Heart right ventricle (tissue), 16 donors: ENCODE measurements around the gene PLEKHH1. TPM values are rescaled to one million over a fixed set of nuclear protein-coding genes. Genes with fewer than 3 reads are reported as not detected.
A peak's percentile ranks its signal among the peaks of the same experiment; 100 is the strongest.

Experiments used
- ATAC-seq, 8 donors: fragments of 200-7000 bp; cut with Tn5 transposase; one replicate each; pipeline ENCODE4 v1.9.1; 2020; ENCODE audit warnings: mild to moderate bottlenecking in 8 of 8, moderate library complexity in 8 of 8, moderate number of reproducible peaks in 1 of 8
- DNase-seq, 2 donors: peaks; one replicate each; pipeline ENCODE4 v3.0.0-alpha.2; 2020
- H3K27ac ChIP-seq, 10 donors: fragments of 200-600 bp; sonication (generic) in 2 of 10; one replicate each; pipeline versions ENCODE4 v1.5.0 to v1.8.0; 2020 to 2022; ENCODE audit warnings: mild to moderate bottlenecking in 3 of 10
- H3K27me3 ChIP-seq, 7 donors: fragments of 200-600 bp; one replicate each; pipeline ENCODE4 v1.8.0; 2021 to 2022; ENCODE audit warnings: mild to moderate bottlenecking in 2 of 7
- H3K36me3 ChIP-seq, 9 donors: fragments of 200-600 bp; sonication (generic) in 1 of 9; one replicate each; pipeline versions ENCODE4 v1.5.0 to v1.8.0; 2020 to 2022; ENCODE audit warnings: mild to moderate bottlenecking in 2 of 9
- H3K4me1 ChIP-seq, 9 donors: fragments of 200-600 bp; sonication (generic) in 1 of 9; one replicate each; pipeline versions ENCODE4 v1.5.0 to v1.8.0; 2020 to 2022; ENCODE audit warnings: mild to moderate bottlenecking in 4 of 9
- H3K4me3 ChIP-seq, 10 donors: fragments of 200-600 bp; sonication (generic) in 2 of 10; one replicate each; pipeline versions ENCODE4 v1.5.0 to v1.8.0; 2020 to 2022; ENCODE audit warnings: mild to moderate bottlenecking in 7 of 10, moderate library complexity in 2 of 10
- H3K9me3 ChIP-seq, 11 donors: fragments of 200-600 bp in 10 of 11; sonication (generic) in 2 of 11; one replicate each; pipeline versions ENCODE4 v1.5.0 to v1.8.0; 2013 to 2022; ENCODE audit warnings: mild to moderate bottlenecking in 2 of 11, control low read depth in 1 of 11, moderate library complexity in 1 of 11
- WGBS, 2 donors: extraction: QIAGEN DNeasy Blood & Tissue Kit; methylation state at CpG; one replicate each; pipeline ENCODE4 v1.1.7; 2013; ENCODE audit warnings: inconsistent platforms in 1 of 2; 5-methylcytosine and 5-hydroxymethylcytosine counted together
- intact Hi-C, 10 donors: fragments of 100-400 bp; cut with DNase I; formaldehyde crosslinking; loops; one replicate each; pipeline versions ENCODE4 v1.11.1 to v1.14.2; 2022
- polyA plus RNA-seq, 2 donors: library from polyadenylated mRNA; stranded (reverse); fragments of 200-250 nt; gene quantifications; one replicate each; pipeline ENCODE4 v1.2.3, GENCODE V29; 2013
- total RNA-seq, 10 donors: library from RNA; stranded (reverse); fragmentation: NEBNext Ultra II Directional in 3 of 10; extraction: Animal tissue kit (Norgen Biotek cat#: 25700) in 3 of 10; gene quantifications; one replicate each; pipeline versions ENCODE4 v1.2.1 to v1.2.4, GENCODE V29; 2021 to 2023
- TF ChIP-seq, protein P1 (sequence below), 9 donors: fragments of 200-600 bp; sonication (generic) in 2 of 9; IDR thresholded peaks; one replicate each; pipeline versions ENCODE4 v1.5.0 to v1.8.0; 2021 to 2022; ENCODE audit warnings: antibody characterized with exemption in 9 of 9, mild to moderate bottlenecking in 5 of 9, moderate library complexity in 1 of 9
- donor health status: Arrhythmogenic right ventricular cardiomyopathy.
- donor health status: ischemic (EF 13 %, LVEDD 7.1; RV severe dilation, severe dysfunction).
- donor health status: healthy with polysubstance abuse.
- donor health status: DM: no; HTN: yes; CAD: no.
- donor health status: DM: no; HTN: no; CAD: no.
- donor health status: ischemic (EF 25% LVEDD 6.9; RV normal size, moderate dysfunction).
- donor health status: ischemic (EF 25% LVEDD 5.7; RV mildly dilated, moderate dysfunction).
- donor health status: healthy.
- donor health status: DM: yes; HTN: yes; CAD: no.
- donor health status: Ischemic cardiomyopathy.
- donor health status: ischemic (EF 35%, LVEDD 5.7; RV mildly dilated, moderate dysfunction).
- donor health status: nonischemic (EF 11% LVEDD 7.7; RV severe dilation, severe dysfunction).
- donor health status: DM: yes; HTN: yes; CAD: no.
- donor health status: PGD.
- donor health status: ischemic (EF 29% LVEDD 5.4; RV normal size, mild dysfunction).
- donor health status: nonischemic (EF 23%, LVEDD 6.1; RV moderate dilation, normal function).

The PLEKHH1 gene
- total and polyA plus RNA-seq, 12 donors: 1.7 to 14.8 (median 3.7) TPM

DNA sequence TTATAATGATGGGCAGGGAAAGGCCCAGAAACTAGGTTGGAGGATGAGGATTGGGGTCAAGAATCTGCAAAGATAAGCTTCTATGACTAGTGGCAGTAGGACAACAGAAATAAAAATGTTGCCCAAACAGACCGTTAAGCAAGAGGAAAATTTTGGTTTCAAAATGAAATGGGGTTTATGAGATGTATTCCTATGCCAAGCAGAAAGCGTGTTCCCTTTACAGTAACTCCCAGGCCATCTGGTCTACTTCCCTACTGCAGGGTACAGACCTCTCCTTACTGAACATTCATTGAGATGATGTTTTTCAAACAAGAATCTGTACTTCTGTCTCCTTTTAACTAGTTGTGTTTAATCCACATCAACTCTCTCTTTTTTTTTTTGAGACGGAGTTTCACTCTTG lies 24.1 kb upstream of the PLEKHH1 start:
- Histone ChIP-seq H3K36me3 (no peaks in the 10 kb centered on the region), H3K9me3 (no peaks in the 10 kb centered on the region), H3K27ac (no peak overlapping the region), H3K4me1 (peaks cover 0 to 5% (median 1%) of the 10 kb centered on the region in 9 donors), H3K4me3 (no peak overlapping the region), H3K27me3 (peaks cover 0 to 3% (median 0%) of the 10 kb centered on the region in 7 donors)
- ATAC-seq (peak in 2 of 8 donors; percentile 42 to 49), DNase-seq (no peak)
- intact Hi-C loops: no loop called here
- TF ChIP-seq, protein P1, sequence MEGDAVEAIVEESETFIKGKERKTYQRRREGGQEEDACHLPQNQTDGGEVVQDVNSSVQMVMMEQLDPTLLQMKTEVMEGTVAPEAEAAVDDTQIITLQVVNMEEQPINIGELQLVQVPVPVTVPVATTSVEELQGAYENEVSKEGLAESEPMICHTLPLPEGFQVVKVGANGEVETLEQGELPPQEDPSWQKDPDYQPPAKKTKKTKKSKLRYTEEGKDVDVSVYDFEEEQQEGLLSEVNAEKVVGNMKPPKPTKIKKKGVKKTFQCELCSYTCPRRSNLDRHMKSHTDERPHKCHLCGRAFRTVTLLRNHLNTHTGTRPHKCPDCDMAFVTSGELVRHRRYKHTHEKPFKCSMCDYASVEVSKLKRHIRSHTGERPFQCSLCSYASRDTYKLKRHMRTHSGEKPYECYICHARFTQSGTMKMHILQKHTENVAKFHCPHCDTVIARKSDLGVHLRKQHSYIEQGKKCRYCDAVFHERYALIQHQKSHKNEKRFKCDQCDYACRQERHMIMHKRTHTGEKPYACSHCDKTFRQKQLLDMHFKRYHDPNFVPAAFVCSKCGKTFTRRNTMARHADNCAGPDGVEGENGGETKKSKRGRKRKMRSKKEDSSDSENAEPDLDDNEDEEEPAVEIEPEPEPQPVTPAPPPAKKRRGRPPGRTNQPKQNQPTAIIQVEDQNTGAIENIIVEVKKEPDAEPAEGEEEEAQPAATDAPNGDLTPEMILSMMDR (IDR thresholded peaks at IDR 0.05): no peak
- WGBS, 2 donors: 58 to 70% methylated on average over 3 of the region's 3 CpGs

DNA sequence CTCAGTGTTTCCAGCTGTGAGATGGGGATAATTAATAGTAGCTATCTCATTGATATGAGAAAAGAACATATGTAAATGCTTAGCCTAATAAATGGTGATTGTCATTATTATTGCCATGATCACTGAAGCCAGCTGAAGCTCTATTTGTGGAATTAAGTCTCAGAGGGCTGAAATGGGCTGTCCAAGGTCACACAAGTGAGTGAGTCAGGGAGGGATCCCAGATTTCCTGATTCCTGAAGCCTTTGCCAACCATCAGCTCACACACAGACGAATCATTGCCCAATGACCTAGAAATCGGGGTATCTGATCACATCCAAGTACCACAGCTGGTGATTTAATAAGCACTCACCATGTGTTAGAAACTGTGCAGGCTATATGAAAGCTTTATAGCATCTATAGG lies 23.0 kb upstream of the PLEKHH1 start:
- DNase-seq (no peak), ATAC-seq (no peak)
- Histone ChIP-seq H3K9me3 (no peaks in the 10 kb centered on the region), H3K27me3 (peaks cover 0 to 3% (median 0%) of the 10 kb centered on the region in 7 donors), H3K4me1 (peaks cover 2 to 12% (median 9%) of the 10 kb centered on the region in 9 donors), H3K27ac (no peak overlapping the region), H3K4me3 (no peak overlapping the region), H3K36me3 (no peaks in the 10 kb centered on the region)
- TF ChIP-seq, protein P1 (IDR thresholded peaks at IDR 0.05): no peak
- intact Hi-C loops: no loop called here
- WGBS, 2 donors: 39 to 72% methylated on average over 2 of the region's 2 CpGs

DNA sequence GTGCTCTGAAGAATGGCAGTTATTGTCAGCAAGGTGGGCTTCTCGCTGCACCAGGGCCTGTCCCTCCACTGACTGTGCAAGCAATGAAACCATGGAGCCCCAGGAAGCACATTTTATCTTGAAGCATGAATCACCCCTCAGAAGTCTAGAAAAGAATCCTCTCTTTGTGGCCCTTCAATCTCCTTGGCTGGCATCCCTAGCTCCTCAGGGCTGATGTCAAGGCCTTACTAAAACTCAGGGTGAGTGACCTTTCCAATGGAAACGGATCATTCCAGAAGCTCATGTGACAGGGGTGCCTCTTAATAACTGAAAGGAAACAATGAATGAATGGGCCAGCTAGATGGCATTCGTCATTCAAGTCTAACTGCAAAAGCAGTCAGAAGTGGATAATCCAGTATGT lies 22.3 kb upstream of the PLEKHH1 start:
- DNase-seq (no peak), ATAC-seq (no peak)
- H3K4me1 ChIP-seq: peaks cover 2 to 17% (median 12%) of the 10 kb centered on the region in 9 donors
- H3K27me3 ChIP-seq: peaks cover 0 to 5% (median 0%) of the 10 kb centered on the region in 7 donors
- TF ChIP-seq, protein P1 (IDR thresholded peaks at IDR 0.05): no peak
- WGBS, 2 donors: 68 to 81% methylated on average over 3 of the region's 3 CpGs
- H3K27ac ChIP-seq: no peak overlapping the region
- no peaks in the 10 kb centered on the region for H3K36me3 ChIP-seq
- H3K9me3 ChIP-seq: no peaks in the 10 kb centered on the region
- intact Hi-C loops: no loop called here
- H3K4me3 ChIP-seq: no peak overlapping the region

DNA sequence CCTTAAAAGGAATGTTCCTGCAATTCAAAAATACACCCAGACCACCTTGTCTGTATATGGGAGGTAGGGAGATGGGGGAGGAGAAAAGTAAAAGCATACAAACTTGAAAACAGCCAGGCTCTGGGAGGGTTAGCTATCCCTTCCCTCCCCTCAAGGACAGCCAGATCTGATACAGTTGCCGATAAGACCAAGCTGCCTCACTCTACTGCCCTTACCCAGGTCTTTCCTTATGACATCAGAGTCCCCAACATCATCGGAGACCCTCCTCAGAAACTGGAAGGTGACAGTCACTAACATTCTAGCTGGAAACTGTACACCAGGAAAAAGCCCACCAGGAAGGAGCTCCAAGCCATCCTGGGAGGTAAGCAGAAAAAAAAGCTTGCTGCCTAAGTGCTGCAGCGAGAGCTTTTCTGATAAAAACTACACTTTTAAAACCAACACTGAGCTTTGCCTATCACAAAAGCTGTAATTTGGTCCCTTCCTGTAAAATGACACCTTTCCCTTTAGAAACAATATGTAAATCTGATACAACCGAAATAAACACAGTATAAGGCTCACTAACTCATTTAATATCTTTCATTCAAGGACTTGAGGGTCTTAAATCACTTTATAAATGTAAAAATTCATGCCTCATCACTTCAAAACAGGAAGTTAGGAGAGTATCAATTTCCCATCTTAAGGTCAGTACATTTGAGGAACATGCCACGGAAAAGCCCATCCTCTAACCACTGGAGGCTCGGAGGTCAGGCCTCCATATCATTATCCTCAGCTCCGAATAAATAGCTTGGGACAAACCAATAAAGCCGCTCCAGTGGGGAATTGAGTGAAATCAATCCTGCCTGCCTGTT lies 20.4 kb upstream of the PLEKHH1 start:
- peaks cover 0 to 11% (median 0%) of the 10 kb centered on the region in 7 donors for H3K27me3 ChIP-seq
- 78 to 79% methylated on average over 8 of the region's 8 CpGs for WGBS, 2 donors
- intact Hi-C loops: no loop called here
- no peaks in the 10 kb centered on the region for H3K36me3 ChIP-seq
- DNase-seq (no peak), ATAC-seq (no peak)
- H3K4me3 ChIP-seq: no peak overlapping the region
- peaks cover 2 to 31% (median 12%) of the 10 kb centered on the region in 9 donors for H3K4me1 ChIP-seq
- H3K9me3 ChIP-seq: no peaks in the 10 kb centered on the region
- TF ChIP-seq, protein P1 (IDR thresholded peaks at IDR 0.05): no peak
- H3K27ac ChIP-seq: no peak overlapping the region
